Neural cell (in vitro differentiated cells): ENCODE measurements around the gene KRT3.

ENCODE experiments used
- EZH2 ChIP-seq: fragments of 200-600, 300-800 bp; shearing (Covaris generic), sonication (generic); IDR thresholded peaks from 2 replicates; pipeline ENCODE4 v1.6.1; 2014; ENCODE audit warnings: antibody characterized with exemption, low read length, borderline replicate concordance, mild to moderate bottlenecking; ENCODE audit not compliant: insufficient read depth, poor library complexity, severe bottlenecking
- MXI1 ChIP-seq: fragments of 450-650 bp; conservative IDR thresholded peaks from 2 replicates; pipeline ENCODE4 v1.6.1; 2014; ENCODE audit warnings: antibody characterized with exemption, mild to moderate bottlenecking; ENCODE audit not compliant: poor library complexity, severe bottlenecking
- POLR2AphosphoS5 ChIP-seq: IDR thresholded peaks from 2 replicates; pipeline ENCODE4 v1.6.1; 2012
- TAF1 ChIP-seq: IDR thresholded peaks from 2 replicates; pipeline ENCODE4 v1.6.1; 2012; ENCODE audit warnings: low read depth
- TF ChIP-seq, protein P1 (sequence below): fragments of 450-650 bp; IDR thresholded peaks from 2 replicates; pipeline ENCODE4 v1.5.1; 2014; ENCODE audit warnings: antibody characterized with exemption, mild to moderate bottlenecking, moderate library complexity; ENCODE audit not compliant: poor library complexity, severe bottlenecking

DNA sequence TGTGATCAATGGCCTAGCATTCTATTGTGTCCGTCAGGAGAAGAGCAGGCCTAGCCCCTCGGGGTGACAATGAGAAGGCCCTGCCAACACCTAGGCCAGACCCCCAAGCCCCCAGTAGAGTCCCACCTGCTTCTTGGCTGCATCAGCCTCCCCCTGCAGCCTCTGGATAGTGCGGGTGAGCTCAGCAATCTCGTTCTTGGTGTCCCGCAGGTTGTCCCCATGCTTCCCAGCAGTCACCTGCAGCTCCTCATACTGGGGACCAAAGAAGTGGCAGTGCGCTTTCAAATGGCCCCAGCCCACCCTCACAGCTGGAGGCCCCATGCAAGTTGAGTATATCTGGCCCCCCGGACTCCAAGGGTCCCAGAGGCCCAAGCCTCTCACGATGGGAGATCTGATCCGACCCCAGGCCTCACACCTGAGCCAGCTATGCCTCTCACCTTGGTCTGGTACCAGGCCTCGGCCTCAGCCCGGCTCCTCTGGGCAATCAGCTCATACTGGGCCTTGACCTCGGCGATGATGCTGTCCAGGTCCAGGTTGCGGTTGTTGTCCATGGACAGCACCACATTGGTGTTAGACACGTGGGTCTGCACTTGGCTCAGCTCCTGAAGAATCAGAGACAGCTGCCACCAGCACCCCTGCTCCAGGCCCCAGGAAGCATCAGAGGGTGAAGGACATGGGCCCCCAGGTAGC lies 28.0 kb upstream of the KRT3 start:
- TF ChIP-seq, protein P1, sequence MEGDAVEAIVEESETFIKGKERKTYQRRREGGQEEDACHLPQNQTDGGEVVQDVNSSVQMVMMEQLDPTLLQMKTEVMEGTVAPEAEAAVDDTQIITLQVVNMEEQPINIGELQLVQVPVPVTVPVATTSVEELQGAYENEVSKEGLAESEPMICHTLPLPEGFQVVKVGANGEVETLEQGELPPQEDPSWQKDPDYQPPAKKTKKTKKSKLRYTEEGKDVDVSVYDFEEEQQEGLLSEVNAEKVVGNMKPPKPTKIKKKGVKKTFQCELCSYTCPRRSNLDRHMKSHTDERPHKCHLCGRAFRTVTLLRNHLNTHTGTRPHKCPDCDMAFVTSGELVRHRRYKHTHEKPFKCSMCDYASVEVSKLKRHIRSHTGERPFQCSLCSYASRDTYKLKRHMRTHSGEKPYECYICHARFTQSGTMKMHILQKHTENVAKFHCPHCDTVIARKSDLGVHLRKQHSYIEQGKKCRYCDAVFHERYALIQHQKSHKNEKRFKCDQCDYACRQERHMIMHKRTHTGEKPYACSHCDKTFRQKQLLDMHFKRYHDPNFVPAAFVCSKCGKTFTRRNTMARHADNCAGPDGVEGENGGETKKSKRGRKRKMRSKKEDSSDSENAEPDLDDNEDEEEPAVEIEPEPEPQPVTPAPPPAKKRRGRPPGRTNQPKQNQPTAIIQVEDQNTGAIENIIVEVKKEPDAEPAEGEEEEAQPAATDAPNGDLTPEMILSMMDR: no peak
- TF ChIP-seq POLR2AphosphoS5 (no peak), EZH2 (no peak), TAF1 (no peak), MXI1 (no peak)
